ENCODE data around the gene BMPR1B.

The BMPR1B gene

GRCh38 chr4:94960708-94961107 lies 203.0 kb downstream of the BMPR1B start:
- no peak for DNase-seq (ENCODE audit: low read depth in 2 of 2)

GRCh38 chr4:94961420-94961819 lies 203.7 kb downstream of the BMPR1B start:
- DNase-seq (ENCODE audit: low read depth in 2 of 2): no peak

GRCh38 chr4:94962484-94962883 lies 204.7 kb downstream of the BMPR1B start:
- no peak for DNase-seq (ENCODE audit: low read depth in 2 of 2)

- DNase-seq (ENCODE audit: low read depth in 2 of 2): no peak
Observed at GRCh38 chr4:94965852-94966251, 208.1 kb downstream of the BMPR1B start.

- no peak for DNase-seq (ENCODE audit: low read depth in 2 of 2)
Observed at GRCh38 chr4:94968493-94968892, 210.7 kb downstream of the BMPR1B start.

- DNase-seq (ENCODE audit: low read depth in 2 of 2): no peak
Observed at GRCh38 chr4:94970650-94971049, 212.9 kb downstream of the BMPR1B start.

GRCh38 chr4:94974773-94975172 lies 217.0 kb downstream of the BMPR1B start:
- DNase-seq (ENCODE audit: low read depth in 2 of 2): no peak

- no peak for DNase-seq (ENCODE audit: low read depth in 2 of 2)
Observed at GRCh38 chr4:94976371-94977011, 218.7 kb downstream of the BMPR1B start.

GRCh38 chr4:94978904-94979303 lies 221.1 kb downstream of the BMPR1B start:
- no peak for DNase-seq (ENCODE audit: low read depth in 2 of 2)

- DNase-seq (ENCODE audit: low read depth in 2 of 2): no peak
Observed at GRCh38 chr4:94979621-94980020, 221.9 kb downstream of the BMPR1B start.

GRCh38 chr4:94995684-94996394 lies 238.1 kb downstream of the BMPR1B start:
- no peak for DNase-seq (ENCODE audit: low read depth in 2 of 2)

- DNase-seq (ENCODE audit: low read depth in 2 of 2): no peak
Observed at GRCh38 chr4:95000076-95000648, 242.4 kb downstream of the BMPR1B start.

- no peak for DNase-seq (ENCODE audit: low read depth in 2 of 2)
Observed at GRCh38 chr4:95004912-95005311, 247.2 kb downstream of the BMPR1B start.

- DNase-seq (ENCODE audit: low read depth in 2 of 2): no peak
Observed at GRCh38 chr4:95007998-95008397, 250.2 kb downstream of the BMPR1B start.

GRCh38 chr4:95013236-95013635 lies 255.5 kb downstream of the BMPR1B start:
- DNase-seq (ENCODE audit: low read depth in 2 of 2): no peak

- DNase-seq (ENCODE audit: low read depth in 2 of 2): no peak
Observed at GRCh38 chr4:95014068-95014467, 256.3 kb downstream of the BMPR1B start.

GRCh38 chr4:95017305-95018064 lies 259.7 kb downstream of the BMPR1B start:
- DNase-seq (ENCODE audit: low read depth in 2 of 2): no peak

- no peak for DNase-seq (ENCODE audit: low read depth in 2 of 2)
Observed at GRCh38 chr4:95018785-95019184, 261.0 kb downstream of the BMPR1B start.

GRCh38 chr4:95020521-95020920 lies 262.8 kb downstream of the BMPR1B start:
- no peak for DNase-seq (ENCODE audit: low read depth in 2 of 2)

GRCh38 chr4:95021099-95021498 lies 263.3 kb downstream of the BMPR1B start:
- DNase-seq (ENCODE audit: low read depth in 2 of 2): no peak

- DNase-seq (ENCODE audit: low read depth in 2 of 2): no peak
Observed at GRCh38 chr4:95023110-95023509, 265.4 kb downstream of the BMPR1B start.

GRCh38 chr4:95027905-95028618 lies 270.3 kb downstream of the BMPR1B start:
- DNase-seq (ENCODE audit: low read depth in 2 of 2): no peak

Data from stimulated activated CD8-positive, alpha-beta memory T cell treated with anti-CD3 and anti-CD28 coated beads, Interleukin-15, amount 100 ng/mL, for 4 hours (primary cell).